Progenitor cell of endocrine pancreas (in vitro differentiated cells): ENCODE results near the gene SERPINI1. TPM values are rescaled to one million over a fixed set of nuclear protein-coding genes. Genes with fewer than 3 reads are reported as not detected.

ENCODE experiments used
- DNase-seq: peaks from one replicate; pipeline ENCODE4 v3.0.0; 2021; ENCODE audit warnings: low spot score; ENCODE audit not compliant: unreplicated experiment
- H3K27ac Mint-ChIP-seq: 2 replicates; pipeline ENCODE4 v1.8.0; 2021; ENCODE audit warnings: mild to moderate bottlenecking, moderate library complexity, mixed read lengths
- H3K27me3 Mint-ChIP-seq: 2 replicates; pipeline ENCODE4 v1.8.0; 2021; ENCODE audit warnings: mixed read lengths
- H3K36me3 Mint-ChIP-seq: 2 replicates; pipeline ENCODE4 v1.8.0; 2022; ENCODE audit warnings: mixed read lengths; ENCODE audit not compliant: insufficient read depth
- H3K4me1 Mint-ChIP-seq: 2 replicates; pipeline ENCODE4 v1.8.0; 2021; ENCODE audit warnings: low read depth, mixed read lengths
- H3K4me3 Mint-ChIP-seq: 2 replicates; pipeline ENCODE4 v1.8.0; 2021; ENCODE audit warnings: low read depth, mild to moderate bottlenecking, moderate library complexity, mixed read lengths
- H3K9me3 Mint-ChIP-seq: 2 replicates; pipeline ENCODE4 v1.8.0; 2021; ENCODE audit warnings: low read depth, mixed read lengths
- long read RNA-seq: library from polyadenylated mRNA; unstranded; transcript quantifications from one replicate; pipeline ENCODE4 v2.0.0, GENCODE V29; 2020
- total RNA-seq: library from RNA; stranded (reverse); gene quantifications from 2 replicates; pipeline ENCODE4 v1.2.1, GENCODE V29; 2021
- TF ChIP-seq, protein P1 (sequence below): fragments of 200-600 bp; sonication (generic); IDR thresholded peaks from one replicate; pipeline ENCODE4 v1.5.0; 2021; ENCODE audit warnings: antibody characterized with exemption, mild to moderate bottlenecking; ENCODE audit not compliant: unreplicated experiment

The SERPINI1 gene, protein sequence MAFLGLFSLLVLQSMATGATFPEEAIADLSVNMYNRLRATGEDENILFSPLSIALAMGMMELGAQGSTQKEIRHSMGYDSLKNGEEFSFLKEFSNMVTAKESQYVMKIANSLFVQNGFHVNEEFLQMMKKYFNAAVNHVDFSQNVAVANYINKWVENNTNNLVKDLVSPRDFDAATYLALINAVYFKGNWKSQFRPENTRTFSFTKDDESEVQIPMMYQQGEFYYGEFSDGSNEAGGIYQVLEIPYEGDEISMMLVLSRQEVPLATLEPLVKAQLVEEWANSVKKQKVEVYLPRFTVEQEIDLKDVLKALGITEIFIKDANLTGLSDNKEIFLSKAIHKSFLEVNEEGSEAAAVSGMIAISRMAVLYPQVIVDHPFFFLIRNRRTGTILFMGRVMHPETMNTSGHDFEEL
- total RNA-seq, result 10.7 and 11.7 TPM in 2 replicates
- long read RNA-seq, transcript SERPINI1-202 (9 exons, 1,890 nt), result major isoform, 61 of 66 reads
- long read RNA-seq, partial matches to known transcripts, result 1 of 66 reads
- long read RNA-seq, other reads (novel, unspliced or antisense), result 4 of 66 reads

DNA sequence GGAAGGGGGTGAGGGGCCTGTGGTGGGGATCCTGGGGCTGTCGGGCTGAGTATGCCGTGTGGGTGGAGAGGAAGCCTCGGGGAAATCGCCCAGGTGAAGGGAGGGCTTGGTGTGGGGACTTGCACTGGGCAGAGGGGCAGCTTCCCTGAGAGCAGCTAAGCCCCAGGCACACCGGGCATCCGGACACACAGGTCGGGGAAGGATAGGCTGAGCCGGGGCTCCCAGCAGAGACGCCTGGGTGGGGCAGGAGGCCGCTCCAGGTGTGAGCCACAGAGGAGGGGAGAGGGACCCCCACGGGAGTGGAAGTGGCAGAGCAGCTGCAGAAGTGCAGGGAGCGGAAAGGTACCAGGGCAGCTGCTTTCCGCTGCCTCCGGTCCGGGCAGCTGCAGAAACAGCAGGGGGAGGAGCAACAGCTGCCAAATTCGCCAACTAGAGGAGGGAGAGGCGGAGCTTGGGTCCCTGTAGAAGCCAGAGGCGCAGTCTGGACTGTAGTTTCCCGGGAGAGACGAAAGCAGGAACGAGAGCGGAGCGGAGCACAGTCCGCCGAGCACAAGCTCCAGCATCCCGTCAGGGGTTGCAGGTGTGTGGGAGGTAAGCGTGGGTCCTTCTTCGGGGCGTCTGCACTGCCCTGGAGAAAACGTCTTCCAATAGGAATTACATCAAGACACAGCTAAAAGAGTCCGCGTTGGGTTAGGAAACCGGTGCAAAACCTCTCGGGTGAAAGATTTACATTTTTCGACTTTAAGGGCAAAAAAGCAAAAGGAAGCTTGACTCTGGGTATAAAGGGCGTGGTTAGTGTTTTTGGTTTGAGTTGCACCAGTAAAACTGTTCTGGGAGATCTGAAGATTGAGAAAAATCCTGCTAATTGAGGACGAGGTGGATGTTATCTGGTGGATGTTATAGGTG lies at the start of gene SERPINI1:
Gene SERPINI1, plus strand, starts transcription at position 489 of the 906 bp plus-strand sequence. CDS start 53,408 bp downstream, outside the sequence.
- no peaks in the 10 kb centered on the region for H3K36me3 Mint-ChIP-seq
- TF ChIP-seq, protein P1, sequence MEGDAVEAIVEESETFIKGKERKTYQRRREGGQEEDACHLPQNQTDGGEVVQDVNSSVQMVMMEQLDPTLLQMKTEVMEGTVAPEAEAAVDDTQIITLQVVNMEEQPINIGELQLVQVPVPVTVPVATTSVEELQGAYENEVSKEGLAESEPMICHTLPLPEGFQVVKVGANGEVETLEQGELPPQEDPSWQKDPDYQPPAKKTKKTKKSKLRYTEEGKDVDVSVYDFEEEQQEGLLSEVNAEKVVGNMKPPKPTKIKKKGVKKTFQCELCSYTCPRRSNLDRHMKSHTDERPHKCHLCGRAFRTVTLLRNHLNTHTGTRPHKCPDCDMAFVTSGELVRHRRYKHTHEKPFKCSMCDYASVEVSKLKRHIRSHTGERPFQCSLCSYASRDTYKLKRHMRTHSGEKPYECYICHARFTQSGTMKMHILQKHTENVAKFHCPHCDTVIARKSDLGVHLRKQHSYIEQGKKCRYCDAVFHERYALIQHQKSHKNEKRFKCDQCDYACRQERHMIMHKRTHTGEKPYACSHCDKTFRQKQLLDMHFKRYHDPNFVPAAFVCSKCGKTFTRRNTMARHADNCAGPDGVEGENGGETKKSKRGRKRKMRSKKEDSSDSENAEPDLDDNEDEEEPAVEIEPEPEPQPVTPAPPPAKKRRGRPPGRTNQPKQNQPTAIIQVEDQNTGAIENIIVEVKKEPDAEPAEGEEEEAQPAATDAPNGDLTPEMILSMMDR, result no peak
- no peaks in the 10 kb centered on the region for H3K27me3 Mint-ChIP-seq
- peak; percentile 71 for DNase-seq
- H3K4me3 Mint-ChIP-seq, result no peak within 1 kb of the TSS
- H3K9me3 Mint-ChIP-seq, result no peaks in the 10 kb centered on the region
- peak within 1 kb of the TSS; percentile 34 for H3K27ac Mint-ChIP-seq
- peaks cover 27% of the 10 kb centered on the region for H3K4me1 Mint-ChIP-seq

DNA sequence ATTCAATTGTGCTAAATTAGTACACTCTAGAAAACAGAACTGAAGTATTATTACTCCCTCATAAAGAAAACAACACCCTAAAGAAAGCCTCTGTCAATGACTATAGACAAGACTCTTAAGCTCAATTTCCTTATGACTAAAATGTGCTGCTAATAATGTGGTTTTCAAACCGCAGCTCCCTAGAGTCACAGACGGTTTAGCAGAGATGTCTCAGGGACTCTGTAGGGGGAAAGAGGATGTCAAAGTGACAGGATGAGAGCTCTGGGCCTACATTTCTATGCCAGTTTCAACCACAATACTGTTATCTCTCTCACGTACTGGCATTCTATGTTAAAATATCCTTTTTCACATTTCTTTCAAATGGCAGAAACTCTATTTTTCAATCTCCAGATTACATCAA lies 44.2 kb upstream of the SERPINI1 start:
- no peak for DNase-seq

DNA sequence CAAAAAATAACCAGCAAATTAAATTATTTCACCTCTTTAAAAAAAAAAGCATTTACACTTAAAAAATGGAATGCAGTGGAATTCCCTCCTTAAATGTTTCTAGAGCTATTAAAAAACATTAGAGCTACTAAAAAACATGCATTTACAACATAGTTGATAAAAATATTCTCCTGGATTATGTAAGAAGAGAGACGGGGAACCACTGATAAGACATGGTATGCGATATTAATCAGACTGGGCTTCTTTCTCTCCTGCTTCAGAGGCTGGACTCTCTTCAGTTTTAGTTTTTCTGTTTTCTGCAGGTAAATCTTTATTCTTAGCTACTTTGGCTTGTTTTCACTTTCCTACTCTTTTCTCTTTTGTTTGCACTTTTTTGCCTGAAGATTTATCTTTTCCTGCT lies 41.4 kb upstream of the SERPINI1 start:
- Mint-ChIP-seq H3K36me3 (peaks cover 19% of the 10 kb centered on the region), H3K9me3 (no peaks in the 10 kb centered on the region), H3K27ac (no peak overlapping the region), H3K4me1 (peaks cover 20% of the 10 kb centered on the region), H3K4me3 (no peak overlapping the region), H3K27me3 (no peaks in the 10 kb centered on the region)
- TF ChIP-seq, protein P1, result no peak
- no peak for DNase-seq

More for the DNA sequence above, 44.2 kb upstream of the SERPINI1 start:
- Mint-ChIP-seq H3K27me3 (no peaks in the 10 kb centered on the region), H3K4me3 (no peak overlapping the region), H3K36me3 (peaks cover 19% of the 10 kb centered on the region), H3K9me3 (no peaks in the 10 kb centered on the region), H3K27ac (no peak overlapping the region), H3K4me1 (peaks cover 11% of the 10 kb centered on the region)
- TF ChIP-seq, protein P1, result no peak

DNA sequence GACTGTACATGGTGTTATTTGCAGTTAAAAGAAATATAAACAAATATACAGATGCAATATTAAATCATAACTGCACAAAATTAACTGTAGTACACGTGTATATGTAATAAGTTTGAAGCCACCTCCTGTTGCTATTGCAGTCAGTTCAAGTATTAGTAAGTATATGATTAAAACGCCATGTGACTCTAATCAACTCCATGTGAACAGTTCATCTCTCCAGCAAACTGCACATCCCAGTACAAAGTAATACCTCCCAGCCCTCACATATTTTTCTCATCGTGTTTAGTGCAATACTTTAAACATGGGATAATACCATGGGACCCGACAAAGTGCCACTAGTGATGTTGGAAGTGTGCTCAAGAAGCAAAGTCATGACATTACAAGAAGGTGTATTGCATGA lies 35.5 kb upstream of the SERPINI1 start:
- no peak for DNase-seq
- Mint-ChIP-seq H3K27ac (no peak overlapping the region), H3K36me3 (peaks cover 13% of the 10 kb centered on the region), H3K4me3 (no peak overlapping the region), H3K27me3 (no peaks in the 10 kb centered on the region), H3K9me3 (no peaks in the 10 kb centered on the region), H3K4me1 (peaks cover 15% of the 10 kb centered on the region)
- TF ChIP-seq, protein P1, result no peak

DNA sequence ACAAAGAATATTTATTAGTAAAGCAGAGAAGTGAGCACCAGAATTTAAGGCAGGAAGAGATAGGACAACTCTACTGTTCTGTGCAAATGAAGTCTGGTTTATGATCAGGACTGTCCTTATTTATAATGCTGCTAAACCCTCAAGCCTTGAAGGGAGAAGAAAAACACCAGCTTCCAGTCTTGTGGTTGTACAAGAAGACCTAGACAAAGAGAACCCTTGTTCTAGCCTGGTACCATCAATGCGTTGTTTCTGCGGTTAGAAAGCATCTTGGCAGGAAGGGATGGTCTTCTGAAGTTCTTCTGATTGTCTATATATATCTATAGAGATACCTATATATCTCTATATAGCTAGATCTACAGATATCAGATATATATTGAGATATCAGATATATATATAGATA lies 34.6 kb upstream of the SERPINI1 start:
- H3K4me1 Mint-ChIP-seq, result peaks cover 18% of the 10 kb centered on the region
- no peaks in the 10 kb centered on the region for H3K27me3 Mint-ChIP-seq

More for the DNA sequence above, 34.6 kb upstream of the SERPINI1 start:
- Mint-ChIP-seq H3K27ac (no peak overlapping the region), H3K4me3 (no peak overlapping the region), H3K9me3 (no peaks in the 10 kb centered on the region), H3K36me3 (peaks cover 9% of the 10 kb centered on the region)
- TF ChIP-seq, protein P1, result no peak
- no peak for DNase-seq
